ENCODE results near the gene DAZAP1. TPM values are rescaled to one million over a fixed set of nuclear protein-coding genes. Genes with fewer than 3 reads are reported as not detected.

DAZAP1 gene
- polyA plus RNA-seq, 1 of the 3 experiments (the other 2 are of a cell fraction): 54.3 TPM

- H3F3A ChIP-seq (replicated peaks; ENCODE audit: insufficient read depth): no peaks in the 10 kb centered on the region
- no peak overlapping the region for H3K27ac ChIP-seq (ENCODE audit: low read depth in 2 of 2, low read length in 1 of 2)
- CTCF ChIA-PET: interaction anchor here (2.7 kb wide), 1 partner anchor 23 kb away, joined by 11 read pairs; no protein-coding TSS in a partner anchor
- WGBS (ENCODE audit: low lambda C conversion rate): 97% methylated on average over 23 of the region's 49 CpGs
- POLR2A ChIA-PET: no interaction called here
- TF ChIP-seq, protein P1, sequence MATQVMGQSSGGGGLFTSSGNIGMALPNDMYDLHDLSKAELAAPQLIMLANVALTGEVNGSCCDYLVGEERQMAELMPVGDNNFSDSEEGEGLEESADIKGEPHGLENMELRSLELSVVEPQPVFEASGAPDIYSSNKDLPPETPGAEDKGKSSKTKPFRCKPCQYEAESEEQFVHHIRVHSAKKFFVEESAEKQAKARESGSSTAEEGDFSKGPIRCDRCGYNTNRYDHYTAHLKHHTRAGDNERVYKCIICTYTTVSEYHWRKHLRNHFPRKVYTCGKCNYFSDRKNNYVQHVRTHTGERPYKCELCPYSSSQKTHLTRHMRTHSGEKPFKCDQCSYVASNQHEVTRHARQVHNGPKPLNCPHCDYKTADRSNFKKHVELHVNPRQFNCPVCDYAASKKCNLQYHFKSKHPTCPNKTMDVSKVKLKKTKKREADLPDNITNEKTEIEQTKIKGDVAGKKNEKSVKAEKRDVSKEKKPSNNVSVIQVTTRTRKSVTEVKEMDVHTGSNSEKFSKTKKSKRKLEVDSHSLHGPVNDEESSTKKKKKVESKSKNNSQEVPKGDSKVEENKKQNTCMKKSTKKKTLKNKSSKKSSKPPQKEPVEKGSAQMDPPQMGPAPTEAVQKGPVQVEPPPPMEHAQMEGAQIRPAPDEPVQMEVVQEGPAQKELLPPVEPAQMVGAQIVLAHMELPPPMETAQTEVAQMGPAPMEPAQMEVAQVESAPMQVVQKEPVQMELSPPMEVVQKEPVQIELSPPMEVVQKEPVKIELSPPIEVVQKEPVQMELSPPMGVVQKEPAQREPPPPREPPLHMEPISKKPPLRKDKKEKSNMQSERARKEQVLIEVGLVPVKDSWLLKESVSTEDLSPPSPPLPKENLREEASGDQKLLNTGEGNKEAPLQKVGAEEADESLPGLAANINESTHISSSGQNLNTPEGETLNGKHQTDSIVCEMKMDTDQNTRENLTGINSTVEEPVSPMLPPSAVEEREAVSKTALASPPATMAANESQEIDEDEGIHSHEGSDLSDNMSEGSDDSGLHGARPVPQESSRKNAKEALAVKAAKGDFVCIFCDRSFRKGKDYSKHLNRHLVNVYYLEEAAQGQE (IDR thresholded peaks at IDR 0.05; ENCODE audit: low read depth, low read length): no peak
- TF ChIP-seq FOXM1 (IDR thresholded peaks at IDR 0.05; ENCODE audit: low read depth) (no peak), CTCF (IDR thresholded peaks at IDR 0.05) (no peak), GATA2 (CRISPR knock-in tag; IDR thresholded peaks at IDR 0.05) (no peak), FOSL2 (IDR thresholded peaks at IDR 0.05; ENCODE audit: borderline replicate concordance, low read depth) (no peak), PBX3 (IDR thresholded peaks at IDR 0.05) (no peak), SMC3 (IDR thresholded peaks at IDR 0.05; ENCODE audit: low read depth, low read length) (no peak), RXRA (IDR thresholded peaks at IDR 0.05; ENCODE audit: borderline replicate concordance, low read depth) (no peak), RCOR1 (IDR thresholded peaks at IDR 0.05; ENCODE audit: low read length) (no peak), FOXJ3 (CRISPR knock-in tag; IDR thresholded peaks at IDR 0.05) (no peak), YY1 (IDR thresholded peaks at IDR 0.05; ENCODE audit: low read depth) (no peak), ELF1 (IDR thresholded peaks at IDR 0.05) (no peak), CHD2 (IDR thresholded peaks at IDR 0.05; ENCODE audit: low read length, partially characterized antibody) (no peak), SIN3A (IDR thresholded peaks at IDR 0.05; ENCODE audit: borderline replicate concordance, low read depth, low read length) (no peak), RFX5 (IDR thresholded peaks at IDR 0.05; ENCODE audit: low read length) (no peak)
- TF ChIP-seq, protein P2, sequence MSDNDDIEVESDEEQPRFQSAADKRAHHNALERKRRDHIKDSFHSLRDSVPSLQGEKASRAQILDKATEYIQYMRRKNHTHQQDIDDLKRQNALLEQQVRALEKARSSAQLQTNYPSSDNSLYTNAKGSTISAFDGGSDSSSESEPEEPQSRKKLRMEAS (IDR thresholded peaks at IDR 0.05; ENCODE audit: low read depth): no peak
- TF ChIP-seq, protein P3, sequence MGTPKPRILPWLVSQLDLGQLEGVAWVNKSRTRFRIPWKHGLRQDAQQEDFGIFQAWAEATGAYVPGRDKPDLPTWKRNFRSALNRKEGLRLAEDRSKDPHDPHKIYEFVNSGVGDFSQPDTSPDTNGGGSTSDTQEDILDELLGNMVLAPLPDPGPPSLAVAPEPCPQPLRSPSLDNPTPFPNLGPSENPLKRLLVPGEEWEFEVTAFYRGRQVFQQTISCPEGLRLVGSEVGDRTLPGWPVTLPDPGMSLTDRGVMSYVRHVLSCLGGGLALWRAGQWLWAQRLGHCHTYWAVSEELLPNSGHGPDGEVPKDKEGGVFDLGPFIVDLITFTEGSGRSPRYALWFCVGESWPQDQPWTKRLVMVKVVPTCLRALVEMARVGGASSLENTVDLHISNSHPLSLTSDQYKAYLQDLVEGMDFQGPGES (IDR thresholded peaks at IDR 0.05; ENCODE audit: low read depth, low read length): no peak
- TF ChIP-seq, protein P4, sequence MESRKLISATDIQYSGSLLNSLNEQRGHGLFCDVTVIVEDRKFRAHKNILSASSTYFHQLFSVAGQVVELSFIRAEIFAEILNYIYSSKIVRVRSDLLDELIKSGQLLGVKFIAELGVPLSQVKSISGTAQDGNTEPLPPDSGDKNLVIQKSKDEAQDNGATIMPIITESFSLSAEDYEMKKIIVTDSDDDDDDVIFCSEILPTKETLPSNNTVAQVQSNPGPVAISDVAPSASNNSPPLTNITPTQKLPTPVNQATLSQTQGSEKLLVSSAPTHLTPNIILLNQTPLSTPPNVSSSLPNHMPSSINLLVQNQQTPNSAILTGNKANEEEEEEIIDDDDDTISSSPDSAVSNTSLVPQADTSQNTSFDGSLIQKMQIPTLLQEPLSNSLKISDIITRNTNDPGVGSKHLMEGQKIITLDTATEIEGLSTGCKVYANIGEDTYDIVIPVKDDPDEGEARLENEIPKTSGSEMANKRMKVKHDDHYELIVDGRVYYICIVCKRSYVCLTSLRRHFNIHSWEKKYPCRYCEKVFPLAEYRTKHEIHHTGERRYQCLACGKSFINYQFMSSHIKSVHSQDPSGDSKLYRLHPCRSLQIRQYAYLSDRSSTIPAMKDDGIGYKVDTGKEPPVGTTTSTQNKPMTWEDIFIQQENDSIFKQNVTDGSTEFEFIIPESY (IDR thresholded peaks at IDR 0.05; ENCODE audit: borderline replicate concordance, low read depth): no peak
- no peak overlapping the region for H2AFZ ChIP-seq (ENCODE audit: low read depth)
- H3K9me3 ChIP-seq: no peaks in the 10 kb centered on the region
- peaks cover 13% of the 10 kb centered on the region; the same call in 1 of the 2 replicates for H4K20me1 ChIP-seq (ENCODE audit: insufficient read depth)
- no peak overlapping the region for H3K4me2 ChIP-seq
- H3K36me3 ChIP-seq (replicated peaks in 1 of 2; ENCODE audit: control insufficient read depth in 1 of 2, insufficient read depth in 2 of 2, low read length in 1 of 2): peaks cover 0 to 22% of the 10 kb centered on the region in 2 experiments
- peaks cover 8% of the 10 kb centered on the region; the same call in 1 of the 2 replicates for H3K79me2 ChIP-seq (ENCODE audit: insufficient read depth)
- no peaks in the 10 kb centered on the region for H3K9me2 ChIP-seq
- no peak for DNase-seq
- H3K27me3 ChIP-seq (ENCODE audit: insufficient read depth): no peaks in the 10 kb centered on the region
- H3K4me3 ChIP-seq (ENCODE audit: low read depth in 2 of 2, low read length in 1 of 2): no peak overlapping the region
- peaks cover 0 to 11% of the 10 kb centered on the region in 2 experiments; a peak in 1 of 4 replicates for H3K4me1 ChIP-seq (ENCODE audit: control insufficient read depth in 1 of 2, insufficient read depth in 2 of 2, low read depth in 1 of 2, low read length in 1 of 2)
- no peak overlapping the region for H3K9ac ChIP-seq
Observed at GRCh38 chr19:1468274-1468820, 61.0 kb downstream of the DAZAP1 start.

Data from SK-N-SH (cell line).